ENCODE results near the gene PSMA2.

- TF ChIP-seq, protein P1, sequence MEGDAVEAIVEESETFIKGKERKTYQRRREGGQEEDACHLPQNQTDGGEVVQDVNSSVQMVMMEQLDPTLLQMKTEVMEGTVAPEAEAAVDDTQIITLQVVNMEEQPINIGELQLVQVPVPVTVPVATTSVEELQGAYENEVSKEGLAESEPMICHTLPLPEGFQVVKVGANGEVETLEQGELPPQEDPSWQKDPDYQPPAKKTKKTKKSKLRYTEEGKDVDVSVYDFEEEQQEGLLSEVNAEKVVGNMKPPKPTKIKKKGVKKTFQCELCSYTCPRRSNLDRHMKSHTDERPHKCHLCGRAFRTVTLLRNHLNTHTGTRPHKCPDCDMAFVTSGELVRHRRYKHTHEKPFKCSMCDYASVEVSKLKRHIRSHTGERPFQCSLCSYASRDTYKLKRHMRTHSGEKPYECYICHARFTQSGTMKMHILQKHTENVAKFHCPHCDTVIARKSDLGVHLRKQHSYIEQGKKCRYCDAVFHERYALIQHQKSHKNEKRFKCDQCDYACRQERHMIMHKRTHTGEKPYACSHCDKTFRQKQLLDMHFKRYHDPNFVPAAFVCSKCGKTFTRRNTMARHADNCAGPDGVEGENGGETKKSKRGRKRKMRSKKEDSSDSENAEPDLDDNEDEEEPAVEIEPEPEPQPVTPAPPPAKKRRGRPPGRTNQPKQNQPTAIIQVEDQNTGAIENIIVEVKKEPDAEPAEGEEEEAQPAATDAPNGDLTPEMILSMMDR (IDR thresholded peaks at IDR 0.05 in 4 of 5, conservative IDR thresholded peaks at IDR 0.05 in 1 of 5) = no peak
- TF ChIP-seq POLR2A (IDR thresholded peaks at IDR 0.05) = no peak
Measured at GRCh38 chr7:42910306-42910705, 21.7 kb downstream of the PSMA2 start.

Measured in gastrocnemius medialis (tissue), 4 donors.